Panc1 (cell line): ENCODE measurements around the gene SNX2. TPM values are rescaled to one million over a fixed set of nuclear protein-coding genes. Genes with fewer than 3 reads are reported as not detected.

Source experiments
- ATAC-seq: fragments of 200-7000 bp; cut with Tn5 transposase; 2 replicates; pipeline ENCODE4 v1.9.1; 2020; ENCODE audit warnings: mild to moderate bottlenecking, moderate library complexity
- BruUV-seq: library from RNA; stranded (reverse); fragments of 400-500 nt; replicated peaks from 2 replicates; lab custom pipeline; 2021; lab: Mats Ljungman, UMichigan
- CTCF ChIA-PET: fragments of 300-600 bp; sonication (Branson Sonifier 250); formaldehyde crosslinking; loops from one replicate; lab custom pipeline; 2022; ENCODE audit warnings: antibody characterized with exemption; lab: Charles Lee
- POLR2A ChIA-PET: fragments of 300-600 bp; sonication (Branson Sonifier 250); formaldehyde crosslinking; loops from one replicate; lab custom pipeline; 2022; ENCODE audit warnings: antibody characterized with exemption; lab: Charles Lee
- DNase-seq: peaks from one replicate; pipeline ENCODE4 v3.0.0-alpha.2; 2010; ENCODE audit warnings: low read depth, low spot score
- H3K27ac ChIP-seq: 2 replicates; pipeline ENCODE4 v1.5.1; 2011; ENCODE audit warnings: mild to moderate bottlenecking, low read length, inconsistent platforms
- H3K27me3 ChIP-seq: fragments of 200-500 bp; sonication (Bioruptor generic); 2 replicates; pipeline ENCODE4 v1.6.0; 2014; ENCODE audit warnings: low read length, inconsistent platforms; ENCODE audit not compliant: control insufficient read depth, insufficient read depth
- H3K36me3 ChIP-seq: fragments of 200-500 bp; sonication (Bioruptor generic); 2 replicates; pipeline ENCODE4 v1.5.1; 2014; ENCODE audit warnings: inconsistent platforms, mild to moderate bottlenecking, low read length, moderate library complexity; ENCODE audit not compliant: control insufficient read depth, insufficient read depth
- H3K4me1 ChIP-seq: 2 replicates; pipeline ENCODE4 v1.5.1; 2011; ENCODE audit warnings: inconsistent platforms, mild to moderate bottlenecking, low read length, moderate library complexity; ENCODE audit not compliant: control insufficient read depth, insufficient read depth
- H3K4me3 ChIP-seq, 2 experiments: 2 replicates each; pipeline ENCODE4 v1.5.1; 2011 to 2012; ENCODE audit warnings: low read depth in 2 of 2, low read length in 2 of 2, mild to moderate bottlenecking in 2 of 2, inconsistent platforms in 1 of 2, moderate library complexity in 1 of 2
- H3K9me3 ChIP-seq: fragments of 200-500 bp; sonication (Bioruptor generic); 2 replicates; pipeline ENCODE4 v1.5.1; 2014; ENCODE audit warnings: low read depth, mild to moderate bottlenecking, inconsistent platforms, low read length, moderate library complexity; ENCODE audit not compliant: control insufficient read depth, insufficient read depth
- POLR2AphosphoS5 ChIP-seq: IDR thresholded peaks from 2 replicates; pipeline ENCODE4 v1.6.1; 2012; ENCODE audit warnings: mild to moderate bottlenecking, low read depth, low read length, moderate library complexity
- REST ChIP-seq, 2 experiments: IDR thresholded peaks; 2 replicates each; pipeline ENCODE4 v1.6.1; 2011 to 2012; ENCODE audit warnings: low read depth in 2 of 2, control low read depth in 1 of 2, low read length in 1 of 2, mild to moderate bottlenecking in 1 of 2, moderate library complexity in 1 of 2; ENCODE audit not compliant: insufficient read depth in 1 of 2
- SIN3A ChIP-seq: IDR thresholded peaks from 2 replicates; pipeline ENCODE4 v1.6.1; 2012; ENCODE audit warnings: low read depth, mild to moderate bottlenecking, low read length, moderate library complexity, borderline replicate concordance; ENCODE audit not compliant: insufficient read depth
- TCF7L2 ChIP-seq: IDR thresholded peaks from 2 replicates; pipeline ENCODE4 v1.6.1; 2011; ENCODE audit warnings: mild to moderate bottlenecking, low read depth, low read length, inconsistent platforms
- in situ Hi-C: cut with HindIII; loops from 2 replicates; pipeline ENCODE4 v1.10.0; 2016; ENCODE audit warnings: low sequenced_read_pairs, low pct_unique_long_range_greater_than_20kb
- intact Hi-C: fragments of 100-400 bp; cut with micrococcal nuclease; formaldehyde crosslinking; loops from one replicate; pipeline ENCODE4 v1.10.0; 2022; ENCODE audit not compliant: unreplicated experiment
- total RNA-seq: library from RNA; stranded (reverse); gene quantifications from one replicate; pipeline ENCODE4 v1.2.1, GENCODE V29; 2021; ENCODE audit not compliant: unreplicated experiment
- TF ChIP-seq, protein P1 (sequence below): fragments of 450-650 bp; IDR thresholded peaks from 2 replicates; pipeline ENCODE4 v1.5.1; 2017; ENCODE audit warnings: mild to moderate bottlenecking

Gene SNX2
- total RNA-seq, 1 experiment from 2014 or later: 66.8 TPM

GRCh38 chr5:122816756-122817155 lies 41.9 kb downstream of the SNX2 start:
- peaks cover 10% of the 10 kb centered on the region for H3K36me3 ChIP-seq
- DNase-seq (no peak), ATAC-seq (no peak)
- no peaks in the 10 kb centered on the region for H3K27me3 ChIP-seq
- H3K27ac ChIP-seq: no peak overlapping the region
- TF ChIP-seq, protein P1, sequence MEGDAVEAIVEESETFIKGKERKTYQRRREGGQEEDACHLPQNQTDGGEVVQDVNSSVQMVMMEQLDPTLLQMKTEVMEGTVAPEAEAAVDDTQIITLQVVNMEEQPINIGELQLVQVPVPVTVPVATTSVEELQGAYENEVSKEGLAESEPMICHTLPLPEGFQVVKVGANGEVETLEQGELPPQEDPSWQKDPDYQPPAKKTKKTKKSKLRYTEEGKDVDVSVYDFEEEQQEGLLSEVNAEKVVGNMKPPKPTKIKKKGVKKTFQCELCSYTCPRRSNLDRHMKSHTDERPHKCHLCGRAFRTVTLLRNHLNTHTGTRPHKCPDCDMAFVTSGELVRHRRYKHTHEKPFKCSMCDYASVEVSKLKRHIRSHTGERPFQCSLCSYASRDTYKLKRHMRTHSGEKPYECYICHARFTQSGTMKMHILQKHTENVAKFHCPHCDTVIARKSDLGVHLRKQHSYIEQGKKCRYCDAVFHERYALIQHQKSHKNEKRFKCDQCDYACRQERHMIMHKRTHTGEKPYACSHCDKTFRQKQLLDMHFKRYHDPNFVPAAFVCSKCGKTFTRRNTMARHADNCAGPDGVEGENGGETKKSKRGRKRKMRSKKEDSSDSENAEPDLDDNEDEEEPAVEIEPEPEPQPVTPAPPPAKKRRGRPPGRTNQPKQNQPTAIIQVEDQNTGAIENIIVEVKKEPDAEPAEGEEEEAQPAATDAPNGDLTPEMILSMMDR: no peak
- TF ChIP-seq POLR2AphosphoS5: no peak
- TF ChIP-seq TCF7L2: no peak
- no peak for TF ChIP-seq SIN3A
- no peak for TF ChIP-seq REST (IDR thresholded peaks at IDR 0.05; ENCODE audit: insufficient read depth in 1 of 2, low read depth in 2 of 2, low read length in 1 of 2)
- in situ Hi-C loops: no loop called here
- ChIA-PET POLR2A (no interaction called here), CTCF (interaction anchor here (0.7 kb wide), 1 partner anchor 622 kb away, joined by 3 read pairs; no protein-coding TSS in a partner anchor)
- intact Hi-C loops: no loop called here
- H3K4me3 ChIP-seq: no peak overlapping the region
- H3K4me1 ChIP-seq: no peaks in the 10 kb centered on the region
- no TSS peak for BruUV-seq
- no peaks in the 10 kb centered on the region for H3K9me3 ChIP-seq

DNA sequence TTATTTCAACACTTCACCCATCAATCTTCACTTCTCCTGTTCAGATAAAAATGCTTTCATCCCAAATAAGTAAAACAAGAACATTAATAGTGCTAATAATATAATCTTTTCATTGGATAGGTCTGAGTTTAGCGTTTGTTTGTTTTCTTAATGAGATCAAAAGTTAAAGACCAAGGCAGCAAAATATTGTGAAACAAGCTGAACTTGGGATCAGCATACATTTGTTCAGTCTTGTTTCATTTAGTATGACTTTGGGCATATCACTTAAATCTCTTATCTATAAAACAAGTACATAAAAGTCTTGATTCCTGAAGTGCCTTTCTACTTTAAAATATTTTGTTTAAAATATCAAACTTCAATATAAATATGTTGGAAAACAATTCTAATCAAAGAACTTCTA lies 57.1 kb downstream of the SNX2 start:
- TF ChIP-seq POLR2AphosphoS5 (no peak), TCF7L2 (no peak), SIN3A (no peak), REST (IDR thresholded peaks at IDR 0.05; ENCODE audit: insufficient read depth in 1 of 2, low read depth in 2 of 2, low read length in 1 of 2) (no peak)
- TF ChIP-seq, protein P1: no peak
- intact Hi-C loops (no loop called here), in situ Hi-C loops (no loop called here)
- H3K4me1 ChIP-seq: no peaks in the 10 kb centered on the region
- POLR2A ChIA-PET: interaction anchor here (0.6 kb wide), 1 partner anchor 12 kb away, joined by 3 read pairs; no protein-coding TSS in a partner anchor
- BruUV-seq: no TSS peak
- H3K27ac ChIP-seq: no peak overlapping the region
- no peak overlapping the region for H3K4me3 ChIP-seq
- H3K36me3 ChIP-seq: peaks cover 11% of the 10 kb centered on the region; the same call in 1 of the 2 replicates
- CTCF ChIA-PET: no interaction called here
- H3K27me3 ChIP-seq: no peaks in the 10 kb centered on the region
- H3K9me3 ChIP-seq: no peaks in the 10 kb centered on the region
- no peak for DNase-seq
- no peak for ATAC-seq
